OCI-LY3 (cell line): ENCODE data around the gene EMC9.
A peak's percentile ranks its signal among the peaks of the same experiment; 100 is the strongest.

Experiments
- H2AFZ ChIP-seq: fragments of 200-600, 300-600 bp; shearing (Covaris generic); 2 replicates; pipeline ENCODE4 v1.6.0; 2014; ENCODE audit warnings: antibody characterized with exemption, low read depth, low read length
- H3K27ac ChIP-seq: fragments of 200-600, 300-600 bp; sonication (generic); 2 replicates; pipeline ENCODE4 v1.5.1; 2014; ENCODE audit warnings: mild to moderate bottlenecking, low read length, moderate library complexity, mixed read lengths
- H3K27me3 ChIP-seq: fragments of 200-600, 300-600 bp; sonication (generic); 2 replicates; pipeline ENCODE4 v1.6.1; 2014; ENCODE audit warnings: low read depth, low read length, mixed read lengths
- H3K36me3 ChIP-seq: fragments of 200-600, 300-600 bp; sonication (generic); replicated peaks from 2 replicates; pipeline ENCODE3; 2014; ENCODE audit warnings: low read depth, low read length, mixed read lengths
- H3K4me1 ChIP-seq: fragments of 300-600, 200-600 bp; sonication (generic); 2 replicates; pipeline ENCODE4 v1.6.1; 2014; ENCODE audit warnings: low read length, mixed read lengths
- H3K4me2 ChIP-seq: fragments of 200-600, 300-600 bp; sonication (generic); 2 replicates; pipeline ENCODE4 v1.6.1; 2014; ENCODE audit warnings: low read length, mixed read lengths
- H3K4me3 ChIP-seq: fragments of 300-600, 200-600 bp; sonication (generic); 2 replicates; pipeline ENCODE4 v1.5.1; 2014; ENCODE audit warnings: antibody characterized with exemption, mild to moderate bottlenecking, low read length, moderate library complexity
- H3K79me2 ChIP-seq: fragments of 300-600, 200-600 bp; shearing (Covaris generic); 2 replicates; pipeline ENCODE4 v1.6.1; 2014; ENCODE audit warnings: mild to moderate bottlenecking, low read length, mixed read lengths
- H3K9ac ChIP-seq: fragments of 300-600, 200-600 bp; shearing (Covaris generic); 2 replicates; pipeline ENCODE4 v1.6.0; 2014; ENCODE audit warnings: mild to moderate bottlenecking, low read length, moderate library complexity
- H3K9me3 ChIP-seq: fragments of 200-600, 300-600 bp; shearing (Covaris generic); 2 replicates; pipeline ENCODE4 v1.6.1; 2014; ENCODE audit warnings: low read length, mixed read lengths; ENCODE audit not compliant: insufficient read depth
- H4K20me1 ChIP-seq: fragments of 200-600, 300-600 bp; sonication (generic); 2 replicates; pipeline ENCODE4 v1.6.1; 2016; ENCODE audit warnings: low read length, mixed read lengths; ENCODE audit not compliant: insufficient read depth
- CTCF ChIP-seq: fragments of 200-600, 300-600 bp; sonication (generic); IDR thresholded peaks from 2 replicates; pipeline ENCODE4 v1.5.1; 2014; ENCODE audit warnings: antibody characterized with exemption, low read length, low read depth
- EZH2phosphoT487 ChIP-seq: fragments of 200-600 bp; shearing (Covaris generic); IDR thresholded peaks from 2 replicates; pipeline ENCODE4 v1.6.1; 2018; ENCODE audit warnings: antibody characterized with exemption, mixed run types, low read depth

The EMC9 gene, protein sequence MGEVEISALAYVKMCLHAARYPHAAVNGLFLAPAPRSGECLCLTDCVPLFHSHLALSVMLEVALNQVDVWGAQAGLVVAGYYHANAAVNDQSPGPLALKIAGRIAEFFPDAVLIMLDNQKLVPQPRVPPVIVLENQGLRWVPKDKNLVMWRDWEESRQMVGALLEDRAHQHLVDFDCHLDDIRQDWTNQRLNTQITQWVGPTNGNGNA

GRCh38 chr14:24141097-24141880, at the start of gene EMC9:
TSS of gene EMC9 (minus strand) at chr14:24141591. CDS start at chr14:24141304, 287 bp downstream.
- Histone ChIP-seq H3K9me3 (no peaks in the 10 kb centered on the region), H3K9ac (peak within 1 kb of the TSS; percentile 91), H3K79me2 (peaks cover 68% of the 10 kb centered on the region), H3K27ac (peak within 1 kb of the TSS; percentile 80), H4K20me1 (no peaks in the 10 kb centered on the region; the same call in 1 of the 2 replicates), H3K27me3 (no peaks in the 10 kb centered on the region), H3K4me3 (peak within 1 kb of the TSS; percentile 97), H3K4me2 (peak within 1 kb of the TSS; percentile 82), H2AFZ (peak within 1 kb of the TSS; percentile 7; the same call in 1 of the 2 replicates), H3K4me1 (peaks cover 38% of the 10 kb centered on the region), H3K36me3 (peaks cover 41% of the 10 kb centered on the region)
- TF ChIP-seq CTCF (peak; percentile 11; the same call in 1 of the 2 replicates), EZH2phosphoT487 (no peak)

DNA sequence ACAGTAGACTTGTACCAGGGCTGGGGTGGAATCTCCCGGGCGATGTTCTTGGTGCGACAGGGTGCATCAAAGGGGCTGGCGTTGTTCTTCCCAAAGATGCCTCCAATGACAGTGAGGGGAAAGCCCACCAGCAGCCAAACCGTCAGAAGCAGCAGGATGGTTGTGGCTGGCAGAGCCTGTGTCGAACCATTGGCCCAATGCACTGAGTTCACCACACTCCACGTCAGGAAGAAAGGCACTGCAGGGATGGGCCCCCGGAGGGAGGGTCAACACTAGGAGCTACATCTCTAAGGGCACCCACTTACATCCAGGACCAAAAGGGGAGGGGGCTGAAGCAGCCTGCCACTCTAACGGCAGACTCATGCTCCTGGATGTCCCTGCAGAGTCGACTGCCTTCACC, 49.0 kb upstream of the EMC9 start:
- no peak overlapping the region for H3K27ac ChIP-seq
- H3K9ac ChIP-seq = no peak overlapping the region
- H3K4me3 ChIP-seq = no peak overlapping the region
- H3K9me3 ChIP-seq = no peaks in the 10 kb centered on the region
- no peak overlapping the region for H2AFZ ChIP-seq
- no peaks in the 10 kb centered on the region for H4K20me1 ChIP-seq
- H3K79me2 ChIP-seq = peaks cover 55% of the 10 kb centered on the region
- H3K36me3 ChIP-seq = peaks cover 46% of the 10 kb centered on the region
- H3K4me1 ChIP-seq = peaks cover 26% of the 10 kb centered on the region
- H3K4me2 ChIP-seq = no peak overlapping the region
- H3K27me3 ChIP-seq = no peaks in the 10 kb centered on the region
- TF ChIP-seq CTCF (no peak), EZH2phosphoT487 (no peak)

- Histone ChIP-seq H3K9ac (peak overlapping the region; percentile 53; the same call in 1 of the 2 replicates), H3K79me2 (peaks cover 45% of the 10 kb centered on the region), H2AFZ (no peak overlapping the region), H3K27me3 (no peaks in the 10 kb centered on the region), H3K4me1 (peaks cover 20% of the 10 kb centered on the region), H3K4me2 (peak overlapping the region; percentile 99), H3K9me3 (no peaks in the 10 kb centered on the region), H4K20me1 (no peaks in the 10 kb centered on the region), H3K27ac (no peak overlapping the region), H3K36me3 (peaks cover 54% of the 10 kb centered on the region), H3K4me3 (peak overlapping the region; percentile 99)
- TF ChIP-seq EZH2phosphoT487 = no peak
- TF ChIP-seq CTCF = no peak
Observed at GRCh38 chr14:24189460-24189859, 48.1 kb upstream of the EMC9 start.

- no peak for TF ChIP-seq EZH2phosphoT487
- TF ChIP-seq CTCF = no peak
- peaks cover 41% of the 10 kb centered on the region for H3K79me2 ChIP-seq
- peak overlapping the region; percentile 53 for H3K9ac ChIP-seq
- H3K27me3 ChIP-seq = no peaks in the 10 kb centered on the region
- no peak overlapping the region for H2AFZ ChIP-seq
- H3K4me2 ChIP-seq = peak overlapping the region; percentile 99
- H3K4me3 ChIP-seq = peak overlapping the region; percentile 99
- peaks cover 15% of the 10 kb centered on the region for H3K4me1 ChIP-seq
- peaks cover 54% of the 10 kb centered on the region for H3K36me3 ChIP-seq
- no peaks in the 10 kb centered on the region for H4K20me1 ChIP-seq
- H3K9me3 ChIP-seq = no peaks in the 10 kb centered on the region
- no peak overlapping the region for H3K27ac ChIP-seq
Observed at GRCh38 chr14:24189059-24189375, 47.6 kb upstream of the EMC9 start.
